DMS153 treated with DMSO at 0.1 percent for 48 hours (cell line): ENCODE measurements around the gene PARD3B.

Source experiments
- DNase-seq: peaks from one replicate; lab custom pipeline; 2025; ENCODE audit not compliant: unreplicated experiment; lab: John Stamatoyannopoulos, UW

PARD3B gene

GRCh38 chr2:204944927-204945326 is 399.7 kb downstream of the PARD3B start:
- no peak for DNase-seq

DNA sequence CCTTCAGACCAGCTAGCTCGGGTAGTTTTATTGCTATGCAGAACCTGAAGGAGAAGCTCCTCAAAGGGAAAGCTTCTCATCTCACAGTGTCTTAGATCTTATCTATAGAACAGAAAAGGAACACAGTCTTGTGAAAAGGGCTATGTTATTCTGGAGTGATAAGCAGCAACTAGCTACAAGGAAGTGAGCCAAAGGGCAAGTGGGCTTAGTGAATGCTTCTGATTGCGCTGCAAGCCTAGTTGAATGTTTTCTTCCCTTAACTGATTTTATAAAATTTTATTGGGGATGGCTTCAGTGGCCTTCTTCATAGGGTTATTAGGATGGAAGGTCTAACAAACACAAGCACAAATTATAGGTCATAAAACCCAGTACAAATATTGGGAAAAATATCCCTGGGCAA is 400.1 kb downstream of the PARD3B start:
- no peak for DNase-seq

DNA sequence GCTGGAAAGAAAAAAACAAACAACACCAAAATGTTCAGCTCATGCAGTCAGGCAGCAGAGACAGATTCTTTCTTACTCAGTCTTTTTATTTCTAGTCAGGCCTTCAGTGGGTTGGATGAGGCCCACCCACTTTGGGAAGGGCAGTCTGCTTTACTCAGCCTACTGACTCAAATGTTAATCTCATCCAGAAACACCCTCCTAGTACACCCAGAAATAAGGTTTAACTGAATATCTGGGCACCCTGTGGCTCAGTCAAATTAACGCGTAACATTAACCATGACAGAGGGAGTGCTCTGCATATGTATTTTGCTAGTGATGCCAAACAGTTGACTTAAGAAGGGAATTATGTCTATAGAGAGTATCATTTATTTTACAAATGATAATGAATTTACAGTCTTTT is 401.6 kb downstream of the PARD3B start:
- DNase-seq, result no peak

- DNase-seq, result no peak
Observed at GRCh38 chr2:204947405-204947804, 402.1 kb downstream of the PARD3B start.

- DNase-seq, result no peak
Observed at GRCh38 chr2:204948024-204948763, 402.9 kb downstream of the PARD3B start.

GRCh38 chr2:204948822-204949221 is 403.5 kb downstream of the PARD3B start:
- no peak for DNase-seq

DNA sequence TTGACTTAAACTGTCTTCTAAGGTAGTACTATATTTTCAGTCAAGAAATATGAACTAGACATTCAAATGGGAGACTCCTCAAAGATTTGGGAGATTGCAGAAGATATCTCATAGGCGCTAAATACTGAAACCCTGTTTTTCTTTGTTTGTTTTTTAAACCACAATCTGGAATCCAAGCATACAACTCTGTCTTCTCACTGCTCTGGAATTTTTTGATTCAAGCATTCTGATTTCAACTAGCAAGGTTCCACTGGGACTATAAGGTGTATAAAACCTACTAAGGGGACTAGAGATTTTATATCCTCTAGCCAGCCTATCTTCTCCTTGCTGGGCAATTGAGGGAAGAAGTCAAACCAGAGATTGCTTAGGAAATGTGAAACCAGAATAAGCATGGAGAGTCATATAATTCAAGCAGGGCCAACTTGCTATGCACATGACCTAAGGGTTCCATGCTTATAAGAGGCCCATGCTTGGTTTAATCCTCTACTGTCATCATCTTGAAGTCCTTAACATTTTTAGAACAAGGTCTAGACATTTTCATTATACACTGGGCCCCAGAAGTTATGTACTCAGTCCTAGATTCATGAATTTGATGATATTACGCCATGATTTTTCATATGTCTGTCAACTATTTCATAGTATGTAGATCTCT is 405.5 kb downstream of the PARD3B start:
- no peak for DNase-seq

- no peak for DNase-seq
Observed at GRCh38 chr2:204958371-204958770, 413.1 kb downstream of the PARD3B start.

- DNase-seq, result no peak
Observed at GRCh38 chr2:204964414-204964813, 419.1 kb downstream of the PARD3B start.

DNA sequence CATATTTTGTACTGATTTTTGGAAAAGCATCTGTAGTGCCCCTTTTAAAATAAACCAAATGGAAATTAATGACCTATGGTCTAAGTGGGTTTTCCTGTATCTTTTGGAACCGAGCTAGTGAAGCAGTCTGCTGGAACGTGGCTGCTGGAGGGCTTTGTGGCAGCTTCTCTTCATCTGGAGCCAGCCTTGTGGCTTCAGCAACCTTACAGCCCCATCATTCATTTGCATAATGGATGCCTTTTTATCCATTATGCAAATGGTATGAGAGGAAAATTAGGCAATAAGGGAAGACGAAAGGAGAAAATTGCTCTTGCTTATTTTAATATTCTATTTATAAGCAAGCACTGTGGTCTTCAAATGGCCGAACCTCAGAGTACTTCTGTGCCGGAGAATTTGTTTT is 421.0 kb downstream of the PARD3B start:
- no peak for DNase-seq

- no peak for DNase-seq
Observed at GRCh38 chr2:204967199-204967960, 422.1 kb downstream of the PARD3B start.

DNA sequence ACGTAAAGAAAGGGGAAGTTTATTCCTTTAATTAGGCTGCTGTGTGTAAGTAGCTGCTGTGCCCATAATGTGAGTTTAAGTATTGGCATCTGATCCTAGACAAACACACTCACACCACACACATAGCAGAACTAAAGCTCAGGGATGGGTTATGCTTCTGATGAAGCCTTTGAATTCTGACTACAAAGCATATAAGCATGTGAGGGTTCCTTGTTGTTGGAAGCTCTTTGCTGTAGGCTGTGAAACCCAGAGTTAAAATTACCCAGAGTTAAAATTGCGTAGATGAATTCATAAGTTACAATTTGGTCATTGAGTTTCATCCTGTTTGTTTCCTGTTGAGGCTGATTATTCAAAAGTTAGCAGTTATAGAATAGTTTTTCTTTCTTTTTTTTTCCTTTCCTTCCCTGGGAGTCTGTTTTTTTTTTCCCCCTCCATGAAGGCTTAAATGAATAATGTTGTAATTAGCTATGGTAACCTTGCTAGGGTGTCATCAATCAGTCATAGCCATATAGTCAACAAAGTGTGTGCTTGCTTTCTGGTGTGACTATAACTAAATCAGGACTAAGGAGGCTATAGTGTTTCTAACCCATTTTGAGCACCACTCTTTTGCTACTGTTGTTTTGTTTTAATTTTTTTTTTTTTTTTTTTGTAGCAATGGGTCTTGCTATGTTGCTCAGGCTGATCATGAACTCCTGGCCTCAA is 426.1 kb downstream of the PARD3B start:
- no peak for DNase-seq

DNA sequence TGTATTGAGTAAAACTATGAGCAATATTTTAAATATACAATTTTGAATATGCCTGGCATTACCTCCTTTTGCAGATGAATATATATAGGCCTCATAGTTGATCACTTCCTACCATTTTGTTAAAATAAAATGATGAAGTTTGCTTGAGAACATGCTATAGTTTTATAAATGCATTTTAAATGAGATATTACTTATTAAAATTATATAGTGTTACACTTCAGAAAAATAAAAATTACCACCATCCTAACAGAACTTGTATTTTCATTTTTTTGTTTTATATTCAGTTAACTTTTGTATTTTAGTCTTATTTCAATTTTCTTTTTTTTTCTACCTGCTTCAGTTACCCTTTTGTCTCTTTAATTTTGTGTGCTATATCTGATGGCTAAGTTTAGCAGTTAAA is 426.9 kb downstream of the PARD3B start:
- no peak for DNase-seq

DNA sequence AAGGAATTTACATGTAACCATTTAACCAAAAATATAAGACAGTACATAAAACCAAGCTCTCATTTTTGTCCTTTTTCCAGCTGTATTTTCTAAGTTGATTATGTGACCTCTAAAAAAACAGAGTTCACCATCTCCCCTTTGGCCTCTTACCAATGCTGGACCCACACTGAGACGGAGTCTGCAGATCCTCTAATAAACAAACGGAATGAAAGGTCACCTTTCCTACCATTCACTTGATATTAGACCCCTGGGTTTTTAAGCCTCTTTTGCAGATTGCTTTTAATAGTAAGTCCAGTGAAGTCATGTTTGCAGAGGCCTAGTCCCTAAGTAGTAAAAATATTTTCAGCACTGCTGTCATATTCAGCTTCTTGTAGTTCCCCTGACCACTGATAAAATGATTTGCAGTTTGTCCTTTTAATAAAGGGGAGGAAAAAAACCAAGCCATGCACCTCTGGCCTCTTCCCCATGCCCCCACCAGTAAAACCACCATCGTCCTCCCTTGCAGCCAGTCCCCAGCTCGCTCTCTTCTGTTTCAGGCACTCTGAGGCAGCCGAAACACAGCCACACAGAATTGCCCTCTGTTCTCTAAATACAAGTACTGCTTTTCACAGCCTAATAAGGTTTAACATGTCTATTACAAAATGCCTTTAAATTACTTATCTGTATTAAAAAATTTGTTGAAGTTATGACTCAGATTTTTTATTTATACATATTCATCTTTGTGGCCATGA is 427.5 kb downstream of the PARD3B start:
- DNase-seq, result no peak

DNA sequence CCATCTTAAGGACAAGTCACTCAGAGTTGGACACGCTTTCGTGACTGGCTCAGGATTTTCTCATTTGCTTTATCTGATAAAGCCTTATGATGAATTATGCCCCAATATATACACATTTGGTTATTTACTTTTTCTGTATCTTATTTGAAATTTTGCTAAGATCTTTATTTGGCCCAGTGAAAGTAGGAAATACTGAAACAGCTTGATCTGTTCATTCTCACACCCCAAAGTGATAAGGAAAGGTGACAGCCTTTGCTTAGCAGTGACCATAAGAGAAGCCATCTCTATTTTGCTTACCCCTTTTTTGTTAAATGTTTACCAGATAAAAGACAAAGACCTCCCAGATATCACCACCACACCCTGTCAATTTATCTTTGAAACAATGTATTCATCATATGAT is 428.3 kb downstream of the PARD3B start:
- no peak for DNase-seq

- no peak for DNase-seq
Observed at GRCh38 chr2:204974487-204974886, 429.2 kb downstream of the PARD3B start.

DNA sequence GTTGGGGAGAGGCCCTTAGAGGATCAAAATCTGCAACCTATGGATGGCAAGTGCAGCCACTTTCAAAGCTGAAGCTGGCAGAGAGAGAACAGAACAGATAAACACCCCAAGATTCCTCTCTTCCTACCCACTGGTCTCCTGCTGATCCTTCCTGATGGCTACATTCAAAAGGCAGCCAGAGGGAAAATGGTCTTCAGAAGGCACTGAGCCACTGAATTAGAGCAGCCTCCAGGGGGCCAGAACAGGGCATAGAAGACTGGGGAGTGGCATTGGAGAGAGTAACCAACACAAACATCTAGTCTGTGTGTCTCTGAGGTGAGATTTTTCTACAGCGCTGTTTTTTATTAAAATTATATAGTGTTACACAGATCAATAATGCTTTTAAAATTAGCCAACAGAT is 432.6 kb downstream of the PARD3B start:
- no peak for DNase-seq

- no peak for DNase-seq
Observed at GRCh38 chr2:204982303-204982702, 437.0 kb downstream of the PARD3B start.

GRCh38 chr2:204984518-204984917 is 439.2 kb downstream of the PARD3B start:
- DNase-seq, result no peak

- no peak for DNase-seq
Observed at GRCh38 chr2:204986641-204987040, 441.4 kb downstream of the PARD3B start.

DNA sequence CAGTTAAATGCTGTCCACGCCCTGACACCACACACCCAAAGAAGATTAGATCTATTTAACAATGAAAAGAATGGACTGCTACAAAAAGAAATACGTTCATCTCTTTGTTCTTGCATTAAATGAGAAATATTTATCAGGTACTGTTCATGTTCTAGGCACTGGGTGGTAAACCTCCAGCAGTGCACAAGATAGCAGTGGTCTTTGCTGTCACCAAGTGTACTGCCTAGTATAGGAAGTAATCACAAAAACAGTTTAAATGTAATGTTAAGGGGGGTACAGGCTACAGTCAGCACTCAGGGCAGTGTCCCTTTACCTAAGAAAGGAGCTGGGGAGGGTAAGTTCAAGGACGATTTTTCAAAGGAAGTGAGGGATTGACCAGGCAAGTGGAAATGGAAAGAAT is 443.6 kb downstream of the PARD3B start:
- no peak for DNase-seq
